ENCODE results near the gene FOXL1. TPM values are rescaled to one million over a fixed set of nuclear protein-coding genes. Genes with fewer than 3 reads are reported as not detected.
A peak's percentile ranks its signal among the peaks of the same experiment; 100 is the strongest.

Gene FOXL1
- total and polyA plus RNA-seq, 4 donors, result 0.41 to 2.5 (median 1.4) TPM

- H3K9ac ChIP-seq (ENCODE audit: insufficient read depth in 1 of 2, low read length in 2 of 2), result no peak overlapping the region
- H3K4me3 ChIP-seq, result peak overlapping the region; percentile 10
- H3K4me1 ChIP-seq (ENCODE audit: control insufficient read depth in 5 of 5, insufficient read depth in 5 of 5, low read length in 5 of 5), result peaks cover 0 to 10% (median 0%) of the 10 kb centered on the region in 5 donors
- peaks cover 0 to 2% (median 0%) of the 10 kb centered on the region in 4 donors for H3K9me3 ChIP-seq (ENCODE audit: control insufficient read depth in 4 of 4, insufficient read depth in 3 of 4, low read length in 3 of 4)
- peaks cover 9 to 74% (median 72%) of the 10 kb centered on the region in 3 donors for H3K27me3 ChIP-seq (ENCODE audit: control insufficient read depth in 3 of 3, insufficient read depth in 3 of 3, low read length in 2 of 3)
- H3K36me3 ChIP-seq (ENCODE audit: control insufficient read depth in 4 of 4, insufficient read depth in 4 of 4, low read length in 4 of 4), result no peaks in the 10 kb centered on the region
- no peak for DNase-seq
- ATAC-seq (ENCODE audit: insufficient read depth, low FRiP score), result no peak
- TF ChIP-seq CTCF (IDR thresholded peaks at IDR 0.05; ENCODE audit: control extremely low read depth, extremely low read depth), result no peak
- H3K27ac ChIP-seq (ENCODE audit: low read depth in 1 of 2, low read length in 1 of 2), result peak overlapping the region in 1 of 2 donors; percentile 35
- 12 to 15% methylated on average over 33 of the region's 33 CpGs for WGBS, 2 donors
Measured at GRCh38 chr16:86568677-86569623, 9.4 kb upstream of the FOXL1 start.

GRCh38 chr16:86569701-86570447, 8.5 kb upstream of the FOXL1 start:
- Histone ChIP-seq H3K27me3 (ENCODE audit: control insufficient read depth in 3 of 3, insufficient read depth in 3 of 3, low read length in 2 of 3) (peaks cover 16 to 74% (median 69%) of the 10 kb centered on the region in 3 donors), H3K4me1 (ENCODE audit: control insufficient read depth in 5 of 5, insufficient read depth in 5 of 5, low read length in 5 of 5) (peaks cover 0 to 10% (median 0%) of the 10 kb centered on the region in 5 donors), H3K4me3 (no peak overlapping the region), H3K9me3 (ENCODE audit: control insufficient read depth in 4 of 4, insufficient read depth in 3 of 4, low read length in 3 of 4) (peaks cover 0 to 2% (median 0%) of the 10 kb centered on the region in 4 donors), H3K36me3 (ENCODE audit: control insufficient read depth in 4 of 4, insufficient read depth in 4 of 4, low read length in 4 of 4) (no peaks in the 10 kb centered on the region), H3K27ac (ENCODE audit: low read depth in 1 of 2, low read length in 1 of 2) (no peak overlapping the region), H3K9ac (ENCODE audit: insufficient read depth in 1 of 2, low read length in 2 of 2) (no peak overlapping the region)
- DNase-seq (no peak), ATAC-seq (ENCODE audit: insufficient read depth, low FRiP score) (no peak)
- 48 to 64% methylated on average over 13 of the region's 13 CpGs for WGBS, 2 donors
- TF ChIP-seq CTCF (IDR thresholded peaks at IDR 0.05; ENCODE audit: control extremely low read depth, extremely low read depth), result no peak

GRCh38 chr16:86570558-86571529, 7.5 kb upstream of the FOXL1 start:
- Histone ChIP-seq H3K4me1 (ENCODE audit: control insufficient read depth in 5 of 5, insufficient read depth in 5 of 5, low read length in 5 of 5) (peaks cover 0 to 10% (median 3%) of the 10 kb centered on the region in 5 donors), H3K4me3 (no peak overlapping the region), H3K9ac (ENCODE audit: insufficient read depth in 1 of 2, low read length in 2 of 2) (no peak overlapping the region), H3K9me3 (ENCODE audit: control insufficient read depth in 4 of 4, insufficient read depth in 3 of 4, low read length in 3 of 4) (peaks cover 0 to 2% (median 0%) of the 10 kb centered on the region in 4 donors), H3K36me3 (ENCODE audit: control insufficient read depth in 4 of 4, insufficient read depth in 4 of 4, low read length in 4 of 4) (no peaks in the 10 kb centered on the region), H3K27ac (ENCODE audit: low read depth in 1 of 2, low read length in 1 of 2) (no peak overlapping the region), H3K27me3 (ENCODE audit: control insufficient read depth in 3 of 3, insufficient read depth in 3 of 3, low read length in 2 of 3) (peaks cover 16 to 71% (median 63%) of the 10 kb centered on the region in 3 donors)
- DNase-seq, result no peak
- WGBS, 2 donors, result 81 to 83% methylated on average over 28 of the region's 28 CpGs
- TF ChIP-seq CTCF (IDR thresholded peaks at IDR 0.05; ENCODE audit: control extremely low read depth, extremely low read depth), result no peak
- ATAC-seq (ENCODE audit: insufficient read depth, low FRiP score), result no peak

Measured in lung (tissue), 12 donors.